IPS-11a (cell line): ENCODE measurements around the gene RBL2.
"Not testable (repeated sequence)": the region's sequence is repeated elsewhere in the genome, so short reads cannot be mapped to it uniquely, and the experiment has no call there.

ENCODE experiments used
- H3K4me3 ChIP-seq: one replicate; pipeline ENCODE4 v1.5.1; 2013; ENCODE audit warnings: low read depth, low read length, control low read depth

Gene RBL2

GRCh38 chr16:53530741-53531140 lies 96.5 kb downstream of the RBL2 start:
- H3K4me3 ChIP-seq = no peak overlapping the region

GRCh38 chr16:53534206-53534605 lies 99.9 kb downstream of the RBL2 start:
- no peak overlapping the region for H3K4me3 ChIP-seq

- H3K4me3 ChIP-seq = no peak overlapping the region
Measured at GRCh38 chr16:53537626-53538025, 103.4 kb downstream of the RBL2 start.

- H3K4me3 ChIP-seq = not testable (repeated sequence)
Measured at GRCh38 chr16:53539346-53539745, 105.1 kb downstream of the RBL2 start.

GRCh38 chr16:53539759-53540718 lies 105.8 kb downstream of the RBL2 start:
- not testable (repeated sequence) for H3K4me3 ChIP-seq
